K562 (cell line): Measurements from ENCODE around the gene TM4SF4. TPM values are rescaled to one million over a fixed set of nuclear protein-coding genes. Genes with fewer than 3 reads are reported as not detected.

ENCODE experiments used
- ATAC-seq: fragments of 200-7000 bp; cut with Tn5 transposase; 3 replicates; pipeline ENCODE4 v1.9.1; 2020; ENCODE audit warnings: moderate library complexity
- BruUV-seq: library from RNA; stranded (reverse); fragments of 400-500 nt; replicated peaks from 2 replicates; lab custom pipeline; 2021; lab: Mats Ljungman, UMichigan
- CTCF ChIA-PET: fragments of 300-600 bp; formaldehyde crosslinking; extraction: SDS; loops from one replicate; lab custom pipeline; 2021; ENCODE audit warnings: low intra/inter-chr PET ratio; lab: Yijun Ruan, JAX
- POLR2A ChIA-PET: fragments of 300-600, 350-650 bp; sonication (Branson Sonifier 250); formaldehyde crosslinking; extraction: SDS; loops from one replicate; lab custom pipeline; 2021; ENCODE audit warnings: antibody characterized with exemption, inconsistent platforms; lab: Yijun Ruan, JAX
- DNase-seq, 4 experiments: peaks; one replicate each; pipeline versions ENCODE4 v3.0.0 to v3.0.0-alpha.2; 2011 to 2018; ENCODE audit warnings: low spot score in 3 of 4, mixed read lengths in 3 of 4; ENCODE audit errors: extremely low read depth in 1 of 4
- FAIRE-seq: peaks from 2 replicates; lab custom pipeline; 2011; peaks lifted over from hg19 to GRCh38; lab: Jason Lieb, UNC
- H2AFZ ChIP-seq: 2 replicates; pipeline ENCODE4 v1.6.0; 2011; ENCODE audit warnings: low read depth, low read length, control low read depth, inconsistent platforms
- H3K27ac ChIP-seq: fragments of 200-600 bp; 3 replicates; pipeline ENCODE4 v1.8.0; 2011; ENCODE audit warnings: low read depth, mild to moderate bottlenecking, control low read depth, inconsistent platforms, low read length, moderate library complexity, mixed read lengths; ENCODE audit errors: extremely low read depth
- H3K27me3 ChIP-seq, 2 experiments: fragments of 300-600 bp in 1 of 2; 2 replicates in 1 of 2; 3 replicates in 1 of 2; pipeline versions ENCODE4 v1.6.0 to v1.8.0; 2011; ENCODE audit warnings: inconsistent platforms in 2 of 2, low read length in 2 of 2, mild to moderate bottlenecking in 1 of 2, mixed read lengths in 1 of 2, moderate library complexity in 1 of 2; ENCODE audit not compliant: control insufficient read depth in 2 of 2, insufficient read depth in 2 of 2
- H3K36me3 ChIP-seq: fragments of 300-600 bp; 3 replicates; pipeline ENCODE4 v1.8.0; 2011; ENCODE audit warnings: mild to moderate bottlenecking, low read length, inconsistent platforms; ENCODE audit not compliant: control insufficient read depth, insufficient read depth
- H3K4me1 ChIP-seq, 2 experiments: fragments of 200-600 bp in 1 of 2; replicated peaks in 1 of 2; 2 replicates in 1 of 2; 3 replicates in 1 of 2; pipeline versions ENCODE4 v1.5.1 to v1.8.0; 2011; ENCODE audit warnings: inconsistent platforms in 2 of 2, low read length in 2 of 2, mild to moderate bottlenecking in 1 of 2, mixed read lengths in 1 of 2, moderate library complexity in 1 of 2; ENCODE audit not compliant: control insufficient read depth in 2 of 2, insufficient read depth in 2 of 2
- H3K4me2 ChIP-seq: 2 replicates; pipeline ENCODE4 v1.6.1; 2011; ENCODE audit warnings: low read length, control low read depth, inconsistent platforms, mixed read lengths; ENCODE audit not compliant: insufficient read depth
- H3K4me3 ChIP-seq: fragments of 200-600 bp; sonication (generic), shearing (Covaris generic); 2 replicates; pipeline ENCODE4 v1.5.1; 2016; ENCODE audit warnings: control low read depth, inconsistent platforms
- H3K79me2 ChIP-seq: fragments of 200-600 bp; 3 replicates; pipeline ENCODE4 v1.8.0; 2011; ENCODE audit warnings: low read length, inconsistent platforms; ENCODE audit not compliant: control insufficient read depth, insufficient read depth
- H3K9ac ChIP-seq, 2 experiments: 2 replicates each; pipeline versions ENCODE4 v1.6.0 to v1.6.1; 2011; ENCODE audit warnings: low read depth in 2 of 2, low read length in 2 of 2, control low read depth in 1 of 2, inconsistent platforms in 1 of 2, mild to moderate bottlenecking in 1 of 2, mixed read lengths in 1 of 2; ENCODE audit not compliant: insufficient read depth in 1 of 2
- H3K9me1 ChIP-seq: one replicate; pipeline ENCODE4 v1.6.0; 2011; ENCODE audit warnings: inconsistent platforms, mild to moderate bottlenecking, low read length, moderate library complexity; ENCODE audit not compliant: control insufficient read depth, insufficient read depth
- H3K9me3 ChIP-seq: replicated peaks from 2 replicates; pipeline ENCODE4 v1.5.1; 2011; ENCODE audit warnings: low read depth, low read length, inconsistent platforms; ENCODE audit not compliant: control insufficient read depth, insufficient read depth
- H4K20me1 ChIP-seq: replicated peaks from 2 replicates; pipeline ENCODE4 v1.6.1; 2011; ENCODE audit warnings: low read length, inconsistent platforms, mixed read lengths; ENCODE audit not compliant: control insufficient read depth, insufficient read depth
- FOXA3 ChIP-seq, 2 experiments: fragments of 450-650 bp in 1 of 2; sonication (generic) in 1 of 2; formaldehyde crosslinking; IDR thresholded peaks in 1 of 2; conservative IDR thresholded peaks in 1 of 2; 2 replicates each; pipeline versions ENCODE4 v1.4.0 to v1.8.0; 2020 to 2022; ENCODE audit warnings: mild to moderate bottlenecking in 2 of 2, missing genetic modification reagents in 1 of 2
- GABPB1 ChIP-seq: sonication (generic); formaldehyde crosslinking; IDR thresholded peaks from 2 replicates; pipeline ENCODE4 v1.8.0; 2022; ENCODE audit warnings: mild to moderate bottlenecking, missing genetic modification reagents
- JUN ChIP-seq, 2 experiments: sonication (generic) in 1 of 2; formaldehyde crosslinking in 1 of 2; IDR thresholded peaks; 2 replicates each; pipeline versions ENCODE4 v1.6.1 to v1.8.0; 2012 to 2022; ENCODE audit warnings: borderline replicate concordance in 2 of 2, mild to moderate bottlenecking in 2 of 2, improper control_type of control experiment in 1 of 2, low read depth in 1 of 2, low read length in 1 of 2, missing genetic modification reagents in 1 of 2
- KDM2B ChIP-seq: fragments of 250-450 bp; sonication (Bioruptor Pico); IDR thresholded peaks from 2 replicates; pipeline ENCODE4 v1.8.0; 2021; ENCODE audit warnings: mild to moderate bottlenecking, moderate library complexity
- MAFK ChIP-seq: IDR thresholded peaks from 2 replicates; pipeline ENCODE4 v1.6.1; 2011; ENCODE audit warnings: low read length, improper control_type of control experiment
- MECOM ChIP-seq: fragments of 250-450 bp; sonication (Bioruptor Pico); IDR thresholded peaks from 2 replicates; pipeline ENCODE4 v1.8.0; 2022; ENCODE audit warnings: inconsistent platforms
- MIER1 ChIP-seq: fragments of 450-650 bp; IDR thresholded peaks from 2 replicates; pipeline ENCODE4 v1.6.1; 2016; ENCODE audit warnings: antibody characterized with exemption, mild to moderate bottlenecking, low read depth
- SMAD2 ChIP-seq: fragments of 150-350 bp; IDR thresholded peaks from 2 replicates; pipeline ENCODE4 v1.6.1; 2014; ENCODE audit warnings: low read depth, mild to moderate bottlenecking, low read length
- SPI1 ChIP-seq: IDR thresholded peaks from 2 replicates; pipeline ENCODE4 v1.6.1; 2011; ENCODE audit warnings: low read depth, low read length, control low read depth, borderline replicate concordance
- ZNF324 ChIP-seq: fragments of 250-450 bp; sonication (Bioruptor Pico); IDR thresholded peaks from 2 replicates; pipeline ENCODE4 v1.4.0; 2020; ENCODE audit warnings: mild to moderate bottlenecking
- ZNF444 ChIP-seq: fragments of 250-450 bp; sonication (Bioruptor Pico); IDR thresholded peaks from 2 replicates; pipeline ENCODE4 v1.4.0; 2020; ENCODE audit warnings: mild to moderate bottlenecking, moderate library complexity
- ZNF695 ChIP-seq: fragments of 450-650 bp; formaldehyde crosslinking; IDR thresholded peaks from 2 replicates; pipeline ENCODE4 v1.4.0; 2020; ENCODE audit warnings: mild to moderate bottlenecking, moderate library complexity
- WGBS: fragments of 100-300 bp; shearing (Covaris generic); methylation state at CpG from one replicate; pipeline ENCODE4 v1.1.6; 2016; ENCODE audit warnings: low coverage, mixed read lengths; ENCODE audit not compliant: insufficient coverage; ENCODE audit errors: missing lambda C conversion rate; 5-methylcytosine and 5-hydroxymethylcytosine counted together
- in situ Hi-C: fragments of 300-500 bp; cut with MboI; formaldehyde crosslinking; loops from 4 replicates; pipeline ENCODE4 v1.15.0; 2018; ENCODE audit warnings: inconsistent platforms, mixed read lengths
- intact Hi-C: fragments of 100-400 bp; cut with micrococcal nuclease; formaldehyde crosslinking; loops from 2 replicates; pipeline ENCODE4 v1.14.2; 2022
- polyA plus RNA-seq, 8 experiments: library from polyadenylated mRNA; depleted of rRNA in 4 of 8; stranded (reverse) in 5 of 8; unstranded in 3 of 8; fragments of >200 nt; fragmentation: Nextera tagmentation in 2 of 8; fragmentation: Illumina TruSeq in 1 of 8; extraction: Ambion mirVana in 2 of 8; extraction: Trizol in 1 of 8; gene quantifications; 2 replicates each; pipeline versions ENCODE4 v1.2.1 to v1.2.3, GENCODE V29; 2011 to 2014; ENCODE audit warnings: inconsistent platforms in 1 of 8, missing spikeins in 1 of 8
- total RNA-seq, 7 experiments: library from RNA; depleted of rRNA in 6 of 7; stranded (reverse); fragments of >200 nt in 6 of 7; fragmentation: Illumina TruSeq in 2 of 7; extraction: Trizol in 2 of 7; gene quantifications; 2 replicates each; pipeline versions ENCODE4 v1.2.1 to v1.2.3, GENCODE V29; 2011 to 2021; ENCODE audit warnings: low replicate concordance in 1 of 7
- TF ChIP-seq, protein P1 (sequence below): sonication (generic); formaldehyde crosslinking; IDR thresholded peaks from 2 replicates; pipeline ENCODE4 v1.8.0; 2022; ENCODE audit warnings: mild to moderate bottlenecking, missing genetic modification reagents
- TF ChIP-seq, protein P2 (sequence below): sonication (generic); formaldehyde crosslinking; IDR thresholded peaks from 2 replicates; pipeline ENCODE4 v1.8.0; 2023; ENCODE audit warnings: missing genetic modification reagents, mild to moderate bottlenecking, borderline replicate concordance

Gene TM4SF4
- total and polyA plus RNA-seq, 9 of the 15 experiments (the other 6 are each of a cell fraction or from before 2014, with no cell fraction given), result 0.31 TPM; not detected in 8

- H2AFZ ChIP-seq, result no peak overlapping the region
- no peaks in the 10 kb centered on the region for H3K36me3 ChIP-seq
- WGBS, result 3% methylated on average over 2 of the region's 2 CpGs
- no peaks in the 10 kb centered on the region for H3K4me1 ChIP-seq
- FAIRE-seq (no peak), ATAC-seq (no peak), DNase-seq (no peak)
- H3K9ac ChIP-seq, result no peak overlapping the region
- POLR2A ChIA-PET, result no interaction called here
- H4K20me1 ChIP-seq, result no peaks in the 10 kb centered on the region
- H3K9me1 ChIP-seq, result no peaks in the 10 kb centered on the region
- peaks cover 5 to 30% of the 10 kb centered on the region in 2 experiments; a peak in 3 of 5 replicates for H3K27me3 ChIP-seq
- no peaks in the 10 kb centered on the region for H3K9me3 ChIP-seq
- no TSS peak for BruUV-seq
- H3K79me2 ChIP-seq, result no peaks in the 10 kb centered on the region
- in situ Hi-C loops, result no loop called here
- intact Hi-C loops, result no loop called here
- CTCF ChIA-PET, result no interaction called here
- no peak overlapping the region for H3K27ac ChIP-seq
- H3K4me2 ChIP-seq, result no peak overlapping the region
- no peak overlapping the region for H3K4me3 ChIP-seq
- TF ChIP-seq KDM2B (no peak), GABPB1 (CRISPR knock-in tag) (no peak), SMAD2 (no peak), FOXA3 (CRISPR knock-in tag; conservative IDR thresholded peaks at IDR 0.05 in 1 of 2, IDR thresholded peaks at IDR 0.05 in 1 of 2) (no peak), ZNF444 (CRISPR knock-in tag) (no peak), MAFK (no peak), ZNF695 (CRISPR knock-in tag) (no peak), SPI1 (no peak), JUN (IDR thresholded peaks at IDR 0.05; ENCODE audit: borderline replicate concordance, low read depth, low read length) (no peak), JUN (CRISPR knock-in tag; IDR thresholded peaks at IDR 0.05; ENCODE audit: borderline replicate concordance) (no peak), MIER1 (no peak), MECOM (no peak), ZNF324 (CRISPR knock-in tag) (no peak)
- TF ChIP-seq, protein P1, sequence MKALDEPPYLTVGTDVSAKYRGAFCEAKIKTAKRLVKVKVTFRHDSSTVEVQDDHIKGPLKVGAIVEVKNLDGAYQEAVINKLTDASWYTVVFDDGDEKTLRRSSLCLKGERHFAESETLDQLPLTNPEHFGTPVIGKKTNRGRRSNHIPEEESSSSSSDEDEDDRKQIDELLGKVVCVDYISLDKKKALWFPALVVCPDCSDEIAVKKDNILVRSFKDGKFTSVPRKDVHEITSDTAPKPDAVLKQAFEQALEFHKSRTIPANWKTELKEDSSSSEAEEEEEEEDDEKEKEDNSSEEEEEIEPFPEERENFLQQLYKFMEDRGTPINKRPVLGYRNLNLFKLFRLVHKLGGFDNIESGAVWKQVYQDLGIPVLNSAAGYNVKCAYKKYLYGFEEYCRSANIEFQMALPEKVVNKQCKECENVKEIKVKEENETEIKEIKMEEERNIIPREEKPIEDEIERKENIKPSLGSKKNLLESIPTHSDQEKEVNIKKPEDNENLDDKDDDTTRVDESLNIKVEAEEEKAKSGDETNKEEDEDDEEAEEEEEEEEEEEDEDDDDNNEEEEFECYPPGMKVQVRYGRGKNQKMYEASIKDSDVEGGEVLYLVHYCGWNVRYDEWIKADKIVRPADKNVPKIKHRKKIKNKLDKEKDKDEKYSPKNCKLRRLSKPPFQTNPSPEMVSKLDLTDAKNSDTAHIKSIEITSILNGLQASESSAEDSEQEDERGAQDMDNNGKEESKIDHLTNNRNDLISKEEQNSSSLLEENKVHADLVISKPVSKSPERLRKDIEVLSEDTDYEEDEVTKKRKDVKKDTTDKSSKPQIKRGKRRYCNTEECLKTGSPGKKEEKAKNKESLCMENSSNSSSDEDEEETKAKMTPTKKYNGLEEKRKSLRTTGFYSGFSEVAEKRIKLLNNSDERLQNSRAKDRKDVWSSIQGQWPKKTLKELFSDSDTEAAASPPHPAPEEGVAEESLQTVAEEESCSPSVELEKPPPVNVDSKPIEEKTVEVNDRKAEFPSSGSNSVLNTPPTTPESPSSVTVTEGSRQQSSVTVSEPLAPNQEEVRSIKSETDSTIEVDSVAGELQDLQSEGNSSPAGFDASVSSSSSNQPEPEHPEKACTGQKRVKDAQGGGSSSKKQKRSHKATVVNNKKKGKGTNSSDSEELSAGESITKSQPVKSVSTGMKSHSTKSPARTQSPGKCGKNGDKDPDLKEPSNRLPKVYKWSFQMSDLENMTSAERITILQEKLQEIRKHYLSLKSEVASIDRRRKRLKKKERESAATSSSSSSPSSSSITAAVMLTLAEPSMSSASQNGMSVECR (CRISPR knock-in tag), result no peak
- TF ChIP-seq, protein P2, sequence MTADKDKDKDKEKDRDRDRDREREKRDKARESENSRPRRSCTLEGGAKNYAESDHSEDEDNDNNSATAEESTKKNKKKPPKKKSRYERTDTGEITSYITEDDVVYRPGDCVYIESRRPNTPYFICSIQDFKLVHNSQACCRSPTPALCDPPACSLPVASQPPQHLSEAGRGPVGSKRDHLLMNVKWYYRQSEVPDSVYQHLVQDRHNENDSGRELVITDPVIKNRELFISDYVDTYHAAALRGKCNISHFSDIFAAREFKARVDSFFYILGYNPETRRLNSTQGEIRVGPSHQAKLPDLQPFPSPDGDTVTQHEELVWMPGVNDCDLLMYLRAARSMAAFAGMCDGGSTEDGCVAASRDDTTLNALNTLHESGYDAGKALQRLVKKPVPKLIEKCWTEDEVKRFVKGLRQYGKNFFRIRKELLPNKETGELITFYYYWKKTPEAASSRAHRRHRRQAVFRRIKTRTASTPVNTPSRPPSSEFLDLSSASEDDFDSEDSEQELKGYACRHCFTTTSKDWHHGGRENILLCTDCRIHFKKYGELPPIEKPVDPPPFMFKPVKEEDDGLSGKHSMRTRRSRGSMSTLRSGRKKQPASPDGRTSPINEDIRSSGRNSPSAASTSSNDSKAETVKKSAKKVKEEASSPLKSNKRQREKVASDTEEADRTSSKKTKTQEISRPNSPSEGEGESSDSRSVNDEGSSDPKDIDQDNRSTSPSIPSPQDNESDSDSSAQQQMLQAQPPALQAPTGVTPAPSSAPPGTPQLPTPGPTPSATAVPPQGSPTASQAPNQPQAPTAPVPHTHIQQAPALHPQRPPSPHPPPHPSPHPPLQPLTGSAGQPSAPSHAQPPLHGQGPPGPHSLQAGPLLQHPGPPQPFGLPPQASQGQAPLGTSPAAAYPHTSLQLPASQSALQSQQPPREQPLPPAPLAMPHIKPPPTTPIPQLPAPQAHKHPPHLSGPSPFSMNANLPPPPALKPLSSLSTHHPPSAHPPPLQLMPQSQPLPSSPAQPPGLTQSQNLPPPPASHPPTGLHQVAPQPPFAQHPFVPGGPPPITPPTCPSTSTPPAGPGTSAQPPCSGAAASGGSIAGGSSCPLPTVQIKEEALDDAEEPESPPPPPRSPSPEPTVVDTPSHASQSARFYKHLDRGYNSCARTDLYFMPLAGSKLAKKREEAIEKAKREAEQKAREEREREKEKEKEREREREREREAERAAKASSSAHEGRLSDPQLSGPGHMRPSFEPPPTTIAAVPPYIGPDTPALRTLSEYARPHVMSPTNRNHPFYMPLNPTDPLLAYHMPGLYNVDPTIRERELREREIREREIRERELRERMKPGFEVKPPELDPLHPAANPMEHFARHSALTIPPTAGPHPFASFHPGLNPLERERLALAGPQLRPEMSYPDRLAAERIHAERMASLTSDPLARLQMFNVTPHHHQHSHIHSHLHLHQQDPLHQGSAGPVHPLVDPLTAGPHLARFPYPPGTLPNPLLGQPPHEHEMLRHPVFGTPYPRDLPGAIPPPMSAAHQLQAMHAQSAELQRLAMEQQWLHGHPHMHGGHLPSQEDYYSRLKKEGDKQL (CRISPR knock-in tag), result no peak
These were observed 78.2 kb downstream of the TM4SF4 start for GRCh38 chr3:149552700-149553099.
